AG09319 (cell line): ENCODE results near the gene BCAS1.

Experiments used
- DNase-seq: peaks from one replicate; pipeline ENCODE4 v3.0.0-alpha.2; 2010; ENCODE audit warnings: low read depth; ENCODE audit errors: extremely low read depth
- TF ChIP-seq, protein P1 (sequence below): IDR thresholded peaks from 2 replicates; pipeline ENCODE4 v1.5.1; 2011; ENCODE audit warnings: low read depth, mild to moderate bottlenecking, inconsistent platforms, low read length, moderate library complexity

BCAS1 gene

DNA sequence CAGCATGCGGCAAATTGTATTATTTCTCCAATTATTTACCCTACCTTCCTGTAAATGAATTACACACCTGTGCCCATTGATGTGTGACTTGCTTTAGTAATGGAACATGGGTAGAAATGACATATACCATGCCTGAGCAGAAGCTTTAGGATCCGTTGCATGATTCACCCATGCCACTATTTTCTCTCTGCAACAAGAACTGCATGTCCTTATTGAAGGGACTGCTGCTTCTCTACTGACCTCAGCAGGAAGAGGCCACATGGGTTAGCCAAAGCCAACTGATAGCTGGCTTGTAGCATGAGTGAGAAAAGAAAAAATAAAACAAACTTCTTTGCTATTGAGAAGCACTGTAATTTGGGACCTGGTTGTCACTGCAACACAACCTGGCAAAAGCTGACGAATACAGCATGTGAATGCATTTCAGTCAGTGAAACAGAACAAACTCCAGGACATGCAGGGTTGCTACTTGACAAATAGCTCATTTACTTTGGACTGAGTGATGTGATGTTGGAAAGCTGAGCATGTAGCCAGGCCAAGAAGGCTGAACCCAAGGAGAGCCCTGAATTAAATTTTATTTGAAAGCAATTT is 99.2 kb downstream of the BCAS1 start:
- TF ChIP-seq, protein P1, sequence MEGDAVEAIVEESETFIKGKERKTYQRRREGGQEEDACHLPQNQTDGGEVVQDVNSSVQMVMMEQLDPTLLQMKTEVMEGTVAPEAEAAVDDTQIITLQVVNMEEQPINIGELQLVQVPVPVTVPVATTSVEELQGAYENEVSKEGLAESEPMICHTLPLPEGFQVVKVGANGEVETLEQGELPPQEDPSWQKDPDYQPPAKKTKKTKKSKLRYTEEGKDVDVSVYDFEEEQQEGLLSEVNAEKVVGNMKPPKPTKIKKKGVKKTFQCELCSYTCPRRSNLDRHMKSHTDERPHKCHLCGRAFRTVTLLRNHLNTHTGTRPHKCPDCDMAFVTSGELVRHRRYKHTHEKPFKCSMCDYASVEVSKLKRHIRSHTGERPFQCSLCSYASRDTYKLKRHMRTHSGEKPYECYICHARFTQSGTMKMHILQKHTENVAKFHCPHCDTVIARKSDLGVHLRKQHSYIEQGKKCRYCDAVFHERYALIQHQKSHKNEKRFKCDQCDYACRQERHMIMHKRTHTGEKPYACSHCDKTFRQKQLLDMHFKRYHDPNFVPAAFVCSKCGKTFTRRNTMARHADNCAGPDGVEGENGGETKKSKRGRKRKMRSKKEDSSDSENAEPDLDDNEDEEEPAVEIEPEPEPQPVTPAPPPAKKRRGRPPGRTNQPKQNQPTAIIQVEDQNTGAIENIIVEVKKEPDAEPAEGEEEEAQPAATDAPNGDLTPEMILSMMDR = no peak
- DNase-seq = no peak

DNA sequence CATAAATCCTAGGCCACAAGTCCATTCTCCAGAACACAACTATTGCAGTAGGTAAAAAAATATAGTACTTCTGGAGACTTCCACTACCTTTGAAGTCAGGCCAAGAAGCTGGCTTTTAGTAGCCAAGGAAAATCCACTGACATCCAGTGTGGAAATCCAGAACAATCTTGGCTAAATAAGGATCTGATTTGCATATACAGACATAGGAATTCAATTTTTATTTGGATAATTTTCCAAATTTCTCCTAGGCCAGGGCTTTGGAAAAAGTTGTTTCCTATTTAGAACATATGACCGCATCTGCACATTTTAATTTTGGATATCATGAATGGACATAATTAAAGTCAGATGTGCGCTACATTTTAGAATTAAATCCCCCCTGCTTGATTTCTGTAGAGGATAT is 100.2 kb downstream of the BCAS1 start:
- TF ChIP-seq, protein P1 = no peak
- DNase-seq = no peak

DNA sequence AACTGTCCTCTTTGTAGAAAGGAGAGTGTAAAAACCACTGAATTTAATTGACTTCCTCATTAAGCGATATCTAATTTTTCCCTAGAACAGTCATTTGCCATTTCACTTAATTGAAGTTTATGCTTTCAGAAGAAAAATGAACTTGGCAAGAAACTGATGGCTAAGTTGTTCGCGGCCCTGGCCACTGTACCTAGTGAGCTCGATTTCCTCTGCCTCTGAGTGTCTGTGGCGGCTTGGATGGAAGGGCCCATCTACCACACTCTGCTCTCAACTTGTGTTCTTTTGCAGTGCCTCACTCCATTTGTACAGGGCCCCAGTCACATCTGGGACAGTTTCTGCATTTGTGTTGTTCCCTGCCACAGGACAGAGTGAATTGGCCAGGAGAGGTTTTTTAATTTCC is 102.9 kb downstream of the BCAS1 start:
- TF ChIP-seq, protein P1 = no peak
- DNase-seq = no peak

DNA sequence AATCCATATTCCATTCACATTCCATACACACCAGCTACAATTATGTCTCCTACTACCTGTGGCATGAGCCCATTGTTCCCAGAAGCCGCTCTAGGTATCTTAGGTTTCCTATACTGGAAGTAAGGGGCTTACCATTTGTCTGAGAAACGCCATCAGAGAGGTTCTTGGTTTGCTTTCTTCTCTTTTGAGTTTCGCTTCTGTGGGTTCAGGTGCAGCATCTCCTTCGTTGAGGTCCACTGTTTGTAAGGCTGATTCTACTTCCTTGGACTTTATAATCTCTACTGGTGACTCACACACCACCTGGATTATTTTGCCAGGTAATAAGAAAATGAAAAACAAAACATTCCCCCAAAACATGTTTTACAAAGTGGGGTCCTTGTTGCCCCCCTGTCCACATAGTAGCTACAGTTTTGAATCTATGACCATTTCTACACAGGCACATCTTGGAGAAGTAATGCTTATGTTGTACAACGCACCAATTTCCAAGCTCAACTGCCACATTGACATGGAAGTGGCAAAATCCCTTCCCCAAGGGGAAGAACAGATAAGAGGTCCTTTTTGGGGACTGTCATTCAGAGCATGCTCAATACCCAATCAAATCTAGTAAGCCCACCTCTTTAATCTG is 103.5 kb downstream of the BCAS1 start:
- TF ChIP-seq, protein P1 = no peak
- no peak for DNase-seq

DNA sequence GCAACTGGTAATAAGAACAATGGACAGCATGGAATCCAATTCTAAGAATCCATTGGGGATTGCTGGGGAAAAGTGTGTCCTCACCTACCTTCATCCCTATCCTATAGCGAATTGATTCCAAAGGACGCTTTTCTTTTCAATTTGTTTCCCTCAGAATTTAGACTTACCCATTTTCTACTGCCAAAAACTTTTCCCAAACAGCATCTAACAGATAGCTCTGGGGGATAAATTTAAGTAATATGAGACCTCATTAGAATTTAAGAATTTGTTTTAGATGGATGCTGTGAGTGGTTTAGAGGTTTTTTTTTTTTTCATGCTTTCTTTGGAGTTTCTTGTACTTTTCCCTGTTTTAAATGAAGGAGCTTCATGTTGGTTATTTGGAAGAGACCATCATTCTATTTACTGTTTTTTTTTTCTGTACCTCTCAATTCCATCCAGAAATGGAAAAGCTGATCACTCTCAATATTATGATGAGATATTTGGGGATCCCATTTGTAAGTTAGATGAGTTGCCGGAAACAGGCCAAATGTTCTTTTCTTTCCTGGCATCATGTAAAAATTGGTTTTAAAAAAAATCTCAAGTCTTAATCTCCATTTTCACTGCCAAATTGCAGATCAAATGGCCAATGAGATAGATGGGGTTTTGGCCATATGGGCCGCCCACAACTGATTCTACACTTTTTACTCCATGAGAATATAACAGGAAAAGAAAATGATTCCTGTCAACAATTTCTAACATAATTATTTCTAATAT is 105.7 kb downstream of the BCAS1 start:
- TF ChIP-seq, protein P1 = no peak

DNA sequence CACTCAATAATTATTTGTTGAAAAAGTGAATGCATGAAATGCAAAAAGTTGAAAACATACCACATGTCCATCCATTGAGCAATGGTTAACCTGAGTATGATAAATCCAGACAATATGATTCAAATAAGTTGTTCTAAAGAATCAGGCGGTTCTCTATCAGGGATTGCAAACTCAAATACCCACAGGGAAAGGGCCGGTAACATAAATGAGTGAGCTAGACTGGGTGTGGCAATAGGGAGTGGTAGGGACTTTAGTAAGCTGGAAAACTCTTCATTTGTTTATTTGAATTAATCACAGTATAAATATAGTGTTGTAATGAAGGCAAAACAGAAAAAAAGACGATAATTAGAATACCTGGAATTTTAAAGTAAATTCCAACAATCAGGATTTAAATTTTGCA is 106.3 kb downstream of the BCAS1 start:
- TF ChIP-seq, protein P1 = no peak
- DNase-seq = no peak

More for the DNA sequence above, 105.7 kb downstream of the BCAS1 start:
- DNase-seq = no peak

DNA sequence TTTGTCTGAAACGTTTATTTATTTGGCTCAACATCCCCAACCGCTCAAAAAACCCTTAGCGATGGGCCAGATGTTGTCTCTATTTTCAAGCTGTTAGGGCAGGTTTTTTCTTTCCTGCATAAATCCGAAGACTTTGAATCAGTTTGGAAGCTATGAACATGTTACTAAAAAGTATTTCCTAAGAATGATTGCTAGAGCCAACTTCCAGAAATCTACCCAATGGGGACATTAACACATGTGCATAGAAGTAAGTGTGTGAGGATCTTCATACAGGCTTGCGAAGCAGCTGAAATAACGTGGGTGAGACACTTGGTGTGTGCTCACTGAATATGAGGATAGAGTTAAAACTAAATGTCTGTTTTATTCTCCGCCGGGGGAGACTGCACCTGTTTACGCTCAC is 106.8 kb downstream of the BCAS1 start:
- TF ChIP-seq, protein P1 = no peak
- no peak for DNase-seq
